Stimulated activated naive CD8-positive, alpha-beta T cell treated with anti-CD3 and anti-CD28 coated beads, Interleukin-15, amount 100 ng/mL, for 72 hours (primary cell): ENCODE measurements around the gene DNAJB9.
"Not testable (repeated sequence)": the region's sequence is repeated elsewhere in the genome, so short reads cannot be mapped to it uniquely, and the experiment has no call there.

Source experiments
- ATAC-seq: fragments of 150-1000 bp; cut with Tn5 transposase; 2 replicates; pipeline ENCODE4 v1.10.0; 2021; ENCODE audit warnings: mild to moderate bottlenecking, moderate library complexity
- DNase-seq, 2 donors: peaks; one replicate each; pipeline ENCODE4 v3.0.0; 2021 to 2022
- H3K27ac Mint-ChIP-seq, 2 donors: one replicate each; pipeline ENCODE4 v1.8.0; 2022; ENCODE audit warnings: mild to moderate bottlenecking in 2 of 2, mixed read lengths in 2 of 2, moderate library complexity in 2 of 2
- H3K27me3 Mint-ChIP-seq: one replicate; pipeline ENCODE4 v1.8.0; 2022; ENCODE audit warnings: mixed read lengths
- H3K4me1 Mint-ChIP-seq: one replicate; pipeline ENCODE4 v1.8.0; 2022; ENCODE audit warnings: mild to moderate bottlenecking, mixed read lengths
- H3K4me3 Mint-ChIP-seq, 2 donors: one replicate each; pipeline ENCODE4 v1.8.0; 2022; ENCODE audit warnings: mild to moderate bottlenecking in 2 of 2, mixed read lengths in 2 of 2, moderate library complexity in 1 of 2
- H3K9me3 Mint-ChIP-seq, 2 donors: one replicate each; pipeline ENCODE4 v1.8.0; 2022; ENCODE audit warnings: mixed read lengths in 2 of 2

Gene DNAJB9

GRCh38 chr7:108569381-108570145, at the start of gene DNAJB9, which contains the start of gene THAP5:
TSS of gene DNAJB9 (plus strand) at chr7:108569874. CDS start at chr7:108571727, 1,853 bp downstream.
TSS of gene THAP5 (minus strand) at chr7:108569706. CDS start at chr7:108569569, 137 bp downstream.
- H3K9me3 Mint-ChIP-seq, result no peaks in the 10 kb centered on the region
- DNase-seq, result peak; percentile 99 to 100
- peaks cover 39% of the 10 kb centered on the region for H3K4me1 Mint-ChIP-seq
- H3K27ac Mint-ChIP-seq, result peak within 1 kb of the TSS; percentile 100
- H3K27me3 Mint-ChIP-seq, result no peaks in the 10 kb centered on the region
- peak; percentile 94 for ATAC-seq
- H3K4me3 Mint-ChIP-seq, result peak within 1 kb of the TSS; percentile 95 to 99

GRCh38 chr7:108522780-108523179, 46.9 kb upstream of the DNAJB9 start:
- ATAC-seq (no peak), DNase-seq (no peak)
- peaks cover 36% of the 10 kb centered on the region for H3K4me1 Mint-ChIP-seq
- no peaks in the 10 kb centered on the region for H3K27me3 Mint-ChIP-seq
- H3K9me3 Mint-ChIP-seq, result no peaks in the 10 kb centered on the region
- H3K4me3 Mint-ChIP-seq, result no peak overlapping the region
- H3K27ac Mint-ChIP-seq, result peak overlapping the region in 1 of 2 donors; percentile 48

GRCh38 chr7:108525327-108525984, 44.2 kb upstream of the DNAJB9 start:
- DNase-seq, result no peak
- H3K27ac Mint-ChIP-seq, result peak overlapping the region; percentile 97 to 99

GRCh38 chr7:108525985-108526767, 43.5 kb upstream of the DNAJB9 start, which contains the start of gene PNPLA8:
TSS of gene PNPLA8 (minus strand) at chr7:108526135. CDS start at chr7:108515491, 10,644 bp downstream.
- H3K27me3 Mint-ChIP-seq, result no peaks in the 10 kb centered on the region
- H3K4me1 Mint-ChIP-seq, result peaks cover 39% of the 10 kb centered on the region
- DNase-seq, result peak; percentile 100

More at GRCh38 chr7:108525327-108525984, 44.2 kb upstream of the DNAJB9 start:
- no peaks in the 10 kb centered on the region for H3K27me3 Mint-ChIP-seq
- H3K4me1 Mint-ChIP-seq, result peaks cover 44% of the 10 kb centered on the region
- peak overlapping the region; percentile 95 to 98 for H3K4me3 Mint-ChIP-seq
- peak; percentile 49 for ATAC-seq
- no peaks in the 10 kb centered on the region for H3K9me3 Mint-ChIP-seq

GRCh38 chr7:108526768-108527017, 43.0 kb upstream of the DNAJB9 start:
- H3K4me1 Mint-ChIP-seq, result peaks cover 35% of the 10 kb centered on the region
- peak overlapping the region; percentile 95 to 98 for H3K4me3 Mint-ChIP-seq
- DNase-seq, result no peak

More at GRCh38 chr7:108525985-108526767, 43.5 kb upstream of the DNAJB9 start, which contains the start of gene PNPLA8:
- ATAC-seq, result peak; percentile 97
- Mint-ChIP-seq H3K9me3 (no peaks in the 10 kb centered on the region), H3K27ac (peak within 1 kb of the TSS; percentile 97 to 99), H3K4me3 (peak within 1 kb of the TSS; percentile 95 to 98)

GRCh38 chr7:108528183-108528712, 41.4 kb upstream of the DNAJB9 start:
- Mint-ChIP-seq H3K27me3 (no peaks in the 10 kb centered on the region), H3K27ac (peak overlapping the region in 1 of 2 donors; percentile 82), H3K9me3 (no peaks in the 10 kb centered on the region), H3K4me1 (peaks cover 25% of the 10 kb centered on the region), H3K4me3 (no peak overlapping the region)
- no peak for DNase-seq
- ATAC-seq, result no peak

More at GRCh38 chr7:108526768-108527017, 43.0 kb upstream of the DNAJB9 start:
- Mint-ChIP-seq H3K9me3 (no peaks in the 10 kb centered on the region), H3K27me3 (no peaks in the 10 kb centered on the region), H3K27ac (peak overlapping the region; percentile 97 to 99)
- ATAC-seq, result no peak

- Mint-ChIP-seq H3K4me1 (peaks cover 15% of the 10 kb centered on the region), H3K27ac (peak overlapping the region in 1 of 2 donors; percentile 16), H3K9me3 (no peaks in the 10 kb centered on the region), H3K4me3 (no peak overlapping the region), H3K27me3 (no peaks in the 10 kb centered on the region)
- DNase-seq, result no peak
- ATAC-seq, result no peak
These were observed 40.3 kb upstream of the DNAJB9 start for GRCh38 chr7:108529341-108529740.

- H3K9me3 Mint-ChIP-seq, result no peaks in the 10 kb centered on the region
- H3K27ac Mint-ChIP-seq, result no peak overlapping the region
- no peak overlapping the region for H3K4me3 Mint-ChIP-seq
- ATAC-seq (no peak), DNase-seq (no peak)
- no peaks in the 10 kb centered on the region for H3K27me3 Mint-ChIP-seq
- no peaks in the 10 kb centered on the region for H3K4me1 Mint-ChIP-seq
These were observed 36.0 kb upstream of the DNAJB9 start for GRCh38 chr7:108533712-108534111.

- DNase-seq (no peak), ATAC-seq (no peak)
- Mint-ChIP-seq H3K27ac (no peak overlapping the region), H3K9me3 (no peaks in the 10 kb centered on the region), H3K4me3 (no peak overlapping the region), H3K27me3 (no peaks in the 10 kb centered on the region), H3K4me1 (no peaks in the 10 kb centered on the region)
These were observed 34.4 kb upstream of the DNAJB9 start for GRCh38 chr7:108535257-108535656.

GRCh38 chr7:108535744-108536143, 33.9 kb upstream of the DNAJB9 start:
- Mint-ChIP-seq H3K27ac (no peak overlapping the region), H3K4me1 (no peaks in the 10 kb centered on the region), H3K4me3 (no peak overlapping the region), H3K27me3 (no peaks in the 10 kb centered on the region), H3K9me3 (no peaks in the 10 kb centered on the region)
- ATAC-seq (no peak), DNase-seq (no peak)

- Mint-ChIP-seq H3K27me3 (no peaks in the 10 kb centered on the region), H3K9me3 (no peaks in the 10 kb centered on the region), H3K4me3 (no peak overlapping the region), H3K27ac (no peak overlapping the region), H3K4me1 (no peaks in the 10 kb centered on the region)
- ATAC-seq, result no peak
- no peak for DNase-seq
These were observed 32.4 kb upstream of the DNAJB9 start for GRCh38 chr7:108537229-108537628.

- not testable (repeated sequence) for H3K27ac Mint-ChIP-seq, DNase-seq, H3K4me3 Mint-ChIP-seq, ATAC-seq, H3K27me3 Mint-ChIP-seq, H3K4me1 Mint-ChIP-seq, H3K9me3 Mint-ChIP-seq
These were observed 31.4 kb upstream of the DNAJB9 start for GRCh38 chr7:108538236-108538635.

- H3K27ac Mint-ChIP-seq, H3K9me3 Mint-ChIP-seq, H3K4me1 Mint-ChIP-seq, DNase-seq, ATAC-seq, H3K4me3 Mint-ChIP-seq, H3K27me3 Mint-ChIP-seq: not testable (repeated sequence)
These were observed 31.0 kb upstream of the DNAJB9 start for GRCh38 chr7:108538685-108539084.

GRCh38 chr7:108541478-108541877, 28.2 kb upstream of the DNAJB9 start:
- no peaks in the 10 kb centered on the region for H3K9me3 Mint-ChIP-seq
- no peaks in the 10 kb centered on the region for H3K4me1 Mint-ChIP-seq
- no peak overlapping the region for H3K27ac Mint-ChIP-seq
- no peak for DNase-seq
- ATAC-seq, result no peak
- H3K4me3 Mint-ChIP-seq, result no peak overlapping the region
- H3K27me3 Mint-ChIP-seq, result no peaks in the 10 kb centered on the region

- H3K27me3 Mint-ChIP-seq, DNase-seq, H3K4me1 Mint-ChIP-seq, H3K27ac Mint-ChIP-seq, H3K4me3 Mint-ChIP-seq, H3K9me3 Mint-ChIP-seq, ATAC-seq: not testable (repeated sequence)
These were observed 21.4 kb upstream of the DNAJB9 start for GRCh38 chr7:108548141-108548896.
